Measurements from ENCODE around the gene LUC7L.
"Not testable (repeated sequence)": the region's sequence is repeated elsewhere in the genome, so short reads cannot be mapped to it uniquely, and the experiment has no call there.

Gene LUC7L

GRCh38 chr16:228852-229730 lies at the start of gene LUC7L:
Gene LUC7L, minus strand, starts transcription at chr16:229449. Its CDS starts 110 bp downstream, at chr16:229339.
- DNase-seq, result peak; percentile 92

- peak; percentile 54 for DNase-seq
These were observed 49.7 kb upstream of the LUC7L start for GRCh38 chr16:278863-279366.

GRCh38 chr16:276426-277077 lies 47.3 kb upstream of the LUC7L start:
- no peak for DNase-seq

- no peak for DNase-seq
These were observed 46.6 kb upstream of the LUC7L start, which contains the start of gene RGS11 for GRCh38 chr16:275786-276232. Gene RGS11, minus strand, starts transcription at chr16:275944. Its CDS starts 33 bp downstream, at chr16:275911.

GRCh38 chr16:275041-275641 lies 45.9 kb upstream of the LUC7L start:
- DNase-seq, result no peak

- DNase-seq, result no peak
These were observed 44.5 kb upstream of the LUC7L start for GRCh38 chr16:273547-274421.

GRCh38 chr16:272633-273546 lies 43.6 kb upstream of the LUC7L start:
- DNase-seq, result no peak

GRCh38 chr16:270381-271255 lies 41.4 kb upstream of the LUC7L start:
- no peak for DNase-seq

- DNase-seq, result no peak
These were observed 40.0 kb upstream of the LUC7L start for GRCh38 chr16:269061-269796.

- DNase-seq, result no peak
These were observed 39.1 kb upstream of the LUC7L start for GRCh38 chr16:268141-269053.

- not testable (repeated sequence) for DNase-seq
These were observed 38.3 kb upstream of the LUC7L start for GRCh38 chr16:267562-267961.

GRCh38 chr16:266258-267164 lies 37.3 kb upstream of the LUC7L start:
- DNase-seq, result no peak

GRCh38 chr16:265711-266110 lies 36.5 kb upstream of the LUC7L start:
- no peak for DNase-seq

- no peak for DNase-seq
These were observed 35.8 kb upstream of the LUC7L start for GRCh38 chr16:265002-265529.

GRCh38 chr16:264440-264951 lies 35.2 kb upstream of the LUC7L start:
- no peak for DNase-seq

GRCh38 chr16:263944-264343 lies 34.7 kb upstream of the LUC7L start:
- DNase-seq, result no peak

Measured in activated CD4-positive, alpha-beta T cell treated with anti-CD3 and anti-CD28 coated beads, Interleukin-2, Interleukin-6, amounts not matched to agents 100 ng/mL and 50 ng/mL, durations not matched to agents 16 hours and 8 hours (primary cell).